GM19372 (cell line): ENCODE data around the gene RRAGA.
"Not testable (repeated sequence)": the region's sequence is repeated elsewhere in the genome, so short reads cannot be mapped to it uniquely, and the experiment has no call there.

Experiments
- ATAC-seq: cut with Tn5 transposase; IDR thresholded peaks from one replicate; pipeline ENCODE4 v1.9.1; 2021; ENCODE audit warnings: mild to moderate bottlenecking, low read depth, moderate library complexity; ENCODE audit not compliant: unreplicated experiment

The RRAGA gene

GRCh38 chr9:19048966-19049916, at the start of gene RRAGA:
Gene RRAGA (plus strand): TSS chr9:19049427. CDS start chr9:19049660, 233 bp downstream.
- peak; percentile 86 for ATAC-seq

GRCh38 chr9:19000133-19000532, 49.1 kb upstream of the RRAGA start:
- ATAC-seq: no peak

- ATAC-seq: no peak
Observed at GRCh38 chr9:19009391-19009965, 39.7 kb upstream of the RRAGA start.

GRCh38 chr9:19018201-19018600, 31.0 kb upstream of the RRAGA start:
- no peak for ATAC-seq

- no peak for ATAC-seq
Observed at GRCh38 chr9:19020886-19021455, 28.3 kb upstream of the RRAGA start.

- not testable (repeated sequence) for ATAC-seq
Observed at GRCh38 chr9:19021649-19022048, 27.6 kb upstream of the RRAGA start.

GRCh38 chr9:19022206-19022605, 27.0 kb upstream of the RRAGA start:
- no peak for ATAC-seq

- ATAC-seq: no peak
Observed at GRCh38 chr9:19023078-19023477, 26.1 kb upstream of the RRAGA start.

- no peak for ATAC-seq
Observed at GRCh38 chr9:19026375-19026774, 22.9 kb upstream of the RRAGA start.

- no peak for ATAC-seq
Observed at GRCh38 chr9:19027825-19028224, 21.4 kb upstream of the RRAGA start.

- ATAC-seq: peak; percentile 55
Observed at GRCh38 chr9:19028835-19029451, 20.3 kb upstream of the RRAGA start.

GRCh38 chr9:19030899-19031298, 18.3 kb upstream of the RRAGA start:
- ATAC-seq: no peak

- ATAC-seq: no peak
Observed at GRCh38 chr9:19032406-19032805, 16.8 kb upstream of the RRAGA start.

- no peak for ATAC-seq
Observed at GRCh38 chr9:19033015-19033414, 16.2 kb upstream of the RRAGA start, which contains the start of gene SAXO1. Gene SAXO1 (minus strand): TSS chr9:19033209. CDS start chr9:19032908, 301 bp downstream.

- ATAC-seq: no peak
Observed at GRCh38 chr9:19036611-19037010, 12.6 kb upstream of the RRAGA start.

- no peak for ATAC-seq
Observed at GRCh38 chr9:19049917-19050636, 850 bp downstream of the RRAGA start.

- ATAC-seq: no peak
Observed at GRCh38 chr9:19050637-19051591, 1.7 kb downstream of the RRAGA start.

- ATAC-seq: no peak
Observed at GRCh38 chr9:19057033-19057432, 7.8 kb downstream of the RRAGA start.

- no peak for ATAC-seq
Observed at GRCh38 chr9:19074229-19074628, 25.0 kb downstream of the RRAGA start.
